OCI-LY3 (cell line): ENCODE measurements around the gene SLC14A1.

ENCODE experiments used
- H2AFZ ChIP-seq: fragments of 200-600, 300-600 bp; shearing (Covaris generic); 2 replicates; pipeline ENCODE4 v1.6.0; 2014; ENCODE audit warnings: antibody characterized with exemption, low read depth, low read length
- H3K27ac ChIP-seq: fragments of 200-600, 300-600 bp; sonication (generic); 2 replicates; pipeline ENCODE4 v1.5.1; 2014; ENCODE audit warnings: mild to moderate bottlenecking, low read length, moderate library complexity, mixed read lengths
- H3K27me3 ChIP-seq: fragments of 200-600, 300-600 bp; sonication (generic); 2 replicates; pipeline ENCODE4 v1.6.1; 2014; ENCODE audit warnings: low read depth, low read length, mixed read lengths
- H3K36me3 ChIP-seq: fragments of 200-600, 300-600 bp; sonication (generic); replicated peaks from 2 replicates; pipeline ENCODE3; 2014; ENCODE audit warnings: low read depth, low read length, mixed read lengths
- H3K4me1 ChIP-seq: fragments of 300-600, 200-600 bp; sonication (generic); 2 replicates; pipeline ENCODE4 v1.6.1; 2014; ENCODE audit warnings: low read length, mixed read lengths
- H3K4me2 ChIP-seq: fragments of 200-600, 300-600 bp; sonication (generic); 2 replicates; pipeline ENCODE4 v1.6.1; 2014; ENCODE audit warnings: low read length, mixed read lengths
- H3K4me3 ChIP-seq: fragments of 300-600, 200-600 bp; sonication (generic); 2 replicates; pipeline ENCODE4 v1.5.1; 2014; ENCODE audit warnings: antibody characterized with exemption, mild to moderate bottlenecking, low read length, moderate library complexity
- H3K79me2 ChIP-seq: fragments of 300-600, 200-600 bp; shearing (Covaris generic); 2 replicates; pipeline ENCODE4 v1.6.1; 2014; ENCODE audit warnings: mild to moderate bottlenecking, low read length, mixed read lengths
- H3K9ac ChIP-seq: fragments of 300-600, 200-600 bp; shearing (Covaris generic); 2 replicates; pipeline ENCODE4 v1.6.0; 2014; ENCODE audit warnings: mild to moderate bottlenecking, low read length, moderate library complexity
- H3K9me3 ChIP-seq: fragments of 200-600, 300-600 bp; shearing (Covaris generic); 2 replicates; pipeline ENCODE4 v1.6.1; 2014; ENCODE audit warnings: low read length, mixed read lengths; ENCODE audit not compliant: insufficient read depth
- H4K20me1 ChIP-seq: fragments of 200-600, 300-600 bp; sonication (generic); 2 replicates; pipeline ENCODE4 v1.6.1; 2016; ENCODE audit warnings: low read length, mixed read lengths; ENCODE audit not compliant: insufficient read depth
- CTCF ChIP-seq: fragments of 200-600, 300-600 bp; sonication (generic); IDR thresholded peaks from 2 replicates; pipeline ENCODE4 v1.5.1; 2014; ENCODE audit warnings: antibody characterized with exemption, low read length, low read depth
- EZH2phosphoT487 ChIP-seq: fragments of 200-600 bp; shearing (Covaris generic); IDR thresholded peaks from 2 replicates; pipeline ENCODE4 v1.6.1; 2018; ENCODE audit warnings: antibody characterized with exemption, mixed run types, low read depth

The SLC14A1 gene

GRCh38 chr18:45785134-45785533 is 61.2 kb downstream of the SLC14A1 start:
- Histone ChIP-seq H3K4me3 (no peak overlapping the region), H3K9me3 (no peaks in the 10 kb centered on the region), H3K27me3 (no peaks in the 10 kb centered on the region), H3K9ac (no peak overlapping the region), H3K27ac (no peak overlapping the region), H3K4me1 (peaks cover 33% of the 10 kb centered on the region), H4K20me1 (no peaks in the 10 kb centered on the region), H3K36me3 (no peaks in the 10 kb centered on the region), H2AFZ (no peak overlapping the region), H3K79me2 (no peaks in the 10 kb centered on the region), H3K4me2 (no peak overlapping the region)
- TF ChIP-seq CTCF (no peak), EZH2phosphoT487 (no peak)

GRCh38 chr18:45786941-45787340 is 63.0 kb downstream of the SLC14A1 start:
- Histone ChIP-seq H3K4me2 (no peak overlapping the region), H3K36me3 (no peaks in the 10 kb centered on the region), H3K4me1 (peaks cover 31% of the 10 kb centered on the region), H3K4me3 (no peak overlapping the region), H3K79me2 (no peaks in the 10 kb centered on the region), H3K9ac (no peak overlapping the region), H3K9me3 (no peaks in the 10 kb centered on the region), H2AFZ (no peak overlapping the region), H4K20me1 (no peaks in the 10 kb centered on the region), H3K27ac (no peak overlapping the region), H3K27me3 (no peaks in the 10 kb centered on the region)
- TF ChIP-seq CTCF (no peak), EZH2phosphoT487 (no peak)

- Histone ChIP-seq H3K9ac (no peak overlapping the region), H3K9me3 (no peaks in the 10 kb centered on the region), H3K36me3 (no peaks in the 10 kb centered on the region), H3K79me2 (no peaks in the 10 kb centered on the region), H3K27ac (no peak overlapping the region), H3K4me2 (no peak overlapping the region), H3K4me1 (peaks cover 27% of the 10 kb centered on the region), H2AFZ (no peak overlapping the region), H3K27me3 (no peaks in the 10 kb centered on the region), H3K4me3 (no peak overlapping the region), H4K20me1 (no peaks in the 10 kb centered on the region)
- TF ChIP-seq EZH2phosphoT487, result no peak
- no peak for TF ChIP-seq CTCF
These were observed 63.4 kb downstream of the SLC14A1 start for GRCh38 chr18:45787346-45787745.

GRCh38 chr18:45788861-45789260 is 64.9 kb downstream of the SLC14A1 start:
- Histone ChIP-seq H4K20me1 (no peaks in the 10 kb centered on the region), H3K79me2 (no peaks in the 10 kb centered on the region), H3K27ac (no peak overlapping the region), H2AFZ (no peak overlapping the region), H3K4me1 (peaks cover 20% of the 10 kb centered on the region), H3K9ac (no peak overlapping the region), H3K9me3 (no peaks in the 10 kb centered on the region), H3K4me3 (no peak overlapping the region), H3K36me3 (no peaks in the 10 kb centered on the region), H3K4me2 (no peak overlapping the region), H3K27me3 (no peaks in the 10 kb centered on the region)
- TF ChIP-seq EZH2phosphoT487 (no peak), CTCF (no peak)
